Glomerular endothelial cell (primary cell): ENCODE data around the gene HRH2. TPM values are rescaled to one million over a fixed set of nuclear protein-coding genes. Genes with fewer than 3 reads are reported as not detected.
"Not testable (repeated sequence)": the region's sequence is repeated elsewhere in the genome, so short reads cannot be mapped to it uniquely, and the experiment has no call there.

Source experiments
- DNase-seq: peaks from one replicate; pipeline ENCODE4 v3.0.0-alpha.2; 2011; ENCODE audit warnings: low read depth, low spot score; ENCODE audit errors: extremely low read depth
- total RNA-seq: library from RNA; depleted of rRNA; stranded (reverse); fragments of >200 nt; gene quantifications from 2 replicates; pipeline ENCODE4 v1.2.3, GENCODE V29; 2015

Gene HRH2, protein sequence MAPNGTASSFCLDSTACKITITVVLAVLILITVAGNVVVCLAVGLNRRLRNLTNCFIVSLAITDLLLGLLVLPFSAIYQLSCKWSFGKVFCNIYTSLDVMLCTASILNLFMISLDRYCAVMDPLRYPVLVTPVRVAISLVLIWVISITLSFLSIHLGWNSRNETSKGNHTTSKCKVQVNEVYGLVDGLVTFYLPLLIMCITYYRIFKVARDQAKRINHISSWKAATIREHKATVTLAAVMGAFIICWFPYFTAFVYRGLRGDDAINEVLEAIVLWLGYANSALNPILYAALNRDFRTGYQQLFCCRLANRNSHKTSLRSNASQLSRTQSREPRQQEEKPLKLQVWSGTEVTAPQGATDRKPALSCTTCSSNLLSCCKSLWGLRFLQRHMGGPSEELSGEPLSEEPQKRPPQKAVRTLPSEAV
- total RNA-seq = 0.06 TPM in 1 of 2 replicates, not detected in the other

GRCh38 chr5:175657593-175658271, at the start of gene HRH2:
Gene HRH2, plus strand, starts transcription at chr5:175658071. Its CDS starts 25,163 bp downstream, at chr5:175683234.
- DNase-seq = no peak

- no peak for DNase-seq
These were observed 48.3 kb upstream of the HRH2 start for GRCh38 chr5:175609526-175609925.

GRCh38 chr5:175610381-175610780, 47.5 kb upstream of the HRH2 start:
- DNase-seq = no peak

DNA sequence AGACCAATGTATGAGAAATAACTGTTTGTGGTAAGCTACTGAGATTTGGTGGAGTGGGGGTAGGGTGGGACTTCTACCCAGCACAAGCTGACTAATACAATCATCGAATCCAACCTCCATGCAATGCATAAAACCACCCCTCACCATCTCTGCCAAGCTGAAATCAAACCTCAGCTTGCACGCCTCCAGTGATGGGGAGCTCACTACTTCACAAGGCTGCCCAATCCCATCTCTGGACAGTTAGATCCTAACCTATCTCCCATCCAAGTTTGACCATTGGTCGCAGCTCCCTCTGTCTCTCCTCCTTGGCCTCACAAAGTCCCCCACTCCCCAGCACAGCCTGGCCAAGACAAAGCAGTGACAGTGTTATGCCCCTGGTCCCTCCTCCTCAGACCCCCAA, 47.0 kb upstream of the HRH2 start:
- DNase-seq = no peak

DNA sequence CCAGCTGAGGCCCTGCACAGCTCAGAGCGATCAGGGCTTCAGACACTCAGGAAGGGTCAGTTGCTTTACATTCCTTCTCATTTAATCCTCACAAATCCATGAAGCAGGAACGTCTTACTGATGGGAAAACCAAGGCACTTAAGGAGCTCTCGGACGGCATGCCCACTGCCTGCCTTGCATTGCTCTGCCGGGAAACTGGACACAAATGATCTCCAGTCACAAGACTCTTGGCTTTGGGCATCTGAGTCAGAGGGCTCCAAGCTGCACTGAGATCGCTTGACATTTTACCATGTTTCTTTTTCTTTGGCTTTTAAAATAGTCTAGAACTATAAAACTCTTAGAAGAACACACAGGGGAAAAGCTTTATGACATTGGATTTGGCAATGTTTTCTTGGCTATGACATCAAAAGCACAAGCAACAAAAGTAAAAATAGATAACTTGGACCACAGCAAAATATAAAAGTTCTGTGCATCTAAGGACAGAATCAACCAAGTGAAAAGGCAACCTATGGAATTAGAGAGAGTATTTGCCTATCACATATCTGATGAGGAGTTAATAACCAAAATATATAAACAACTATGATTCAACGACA, 43.6 kb upstream of the HRH2 start:
- no peak for DNase-seq

- no peak for DNase-seq
These were observed 43.0 kb upstream of the HRH2 start for GRCh38 chr5:175614861-175615260.

DNA sequence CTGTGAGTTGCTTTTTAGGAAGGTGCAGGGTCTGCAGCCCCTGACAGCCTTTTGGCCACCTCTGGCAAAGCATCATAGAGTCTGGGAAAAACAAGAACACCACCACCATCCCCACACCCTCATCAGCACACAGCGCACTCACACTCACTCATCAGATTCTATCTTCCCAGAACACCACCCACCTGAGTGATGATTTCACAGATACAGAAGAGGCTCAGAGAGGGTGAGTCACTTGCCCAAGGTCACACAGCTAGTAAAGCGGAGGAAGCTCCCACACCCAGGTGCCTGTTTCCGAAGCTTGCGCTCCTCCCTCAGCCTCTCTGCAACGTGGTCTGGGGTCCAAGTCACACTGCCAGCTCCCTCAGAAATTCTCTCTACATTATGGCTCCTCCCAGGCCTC, 41.8 kb upstream of the HRH2 start:
- no peak for DNase-seq

DNA sequence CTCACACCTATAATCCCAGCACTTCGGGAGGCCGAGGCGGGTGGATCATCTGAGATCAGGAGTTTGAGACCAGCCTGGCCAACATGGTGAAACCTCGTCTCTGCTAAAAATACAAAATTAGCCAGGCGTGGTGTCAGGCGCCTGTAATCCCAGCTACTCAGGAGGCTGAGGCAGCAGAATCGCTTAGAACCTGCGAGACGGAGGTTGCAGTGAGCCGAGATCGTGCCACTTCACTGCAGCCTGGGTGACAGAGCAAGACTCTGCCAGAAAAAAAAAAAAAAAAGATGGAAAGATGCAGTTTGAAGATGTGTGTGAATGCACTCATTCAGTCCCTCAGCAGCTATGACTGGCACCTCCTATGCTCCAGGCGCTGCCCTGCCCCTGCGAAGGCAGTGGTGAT, 41.3 kb upstream of the HRH2 start:
- DNase-seq = not testable (repeated sequence)

DNA sequence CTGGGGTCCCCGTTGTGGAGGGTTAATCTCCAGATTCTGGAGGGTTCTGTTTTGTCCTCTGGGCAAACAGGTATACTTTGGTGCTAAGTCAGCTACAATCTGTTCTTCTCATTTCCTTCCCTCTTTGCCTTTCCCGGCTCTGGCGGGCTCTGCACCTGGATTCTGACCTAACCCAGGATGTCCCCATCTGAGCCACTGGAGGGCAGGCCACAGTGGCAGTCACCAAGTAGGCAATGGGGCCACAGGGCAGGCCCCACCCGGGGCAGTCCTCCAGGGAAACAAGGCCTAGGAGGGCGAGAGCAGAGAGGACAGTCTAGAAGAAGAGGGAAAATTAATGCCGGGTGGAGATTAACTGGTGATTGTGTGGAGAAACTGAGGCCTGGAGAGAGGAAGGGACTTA, 40.4 kb upstream of the HRH2 start:
- no peak for DNase-seq

GRCh38 chr5:175620527-175620926, 37.3 kb upstream of the HRH2 start:
- DNase-seq = no peak

- no peak for DNase-seq
These were observed 35.9 kb upstream of the HRH2 start for GRCh38 chr5:175621971-175622370.

DNA sequence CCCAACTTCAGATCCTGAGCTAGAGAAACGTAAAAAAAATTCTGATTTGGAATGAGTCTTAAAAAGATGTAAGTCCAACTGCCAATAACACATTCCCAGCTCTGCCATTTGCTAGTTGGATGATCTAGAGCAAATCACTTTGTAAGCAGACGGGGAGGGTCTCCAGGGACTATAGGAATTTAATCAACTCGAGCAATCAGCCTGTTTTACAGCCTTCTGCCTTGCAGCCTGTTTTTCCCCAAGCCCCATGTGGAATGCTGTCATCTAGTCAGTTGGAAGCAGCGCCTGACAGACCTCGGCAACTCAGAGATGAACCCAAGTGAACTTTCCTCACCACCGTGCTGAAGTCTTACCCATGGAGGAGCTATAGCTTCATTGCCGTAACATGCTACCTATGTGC, 34.8 kb upstream of the HRH2 start:
- no peak for DNase-seq

GRCh38 chr5:175624316-175624715, 33.6 kb upstream of the HRH2 start:
- no peak for DNase-seq

GRCh38 chr5:175627005-175627404, 30.9 kb upstream of the HRH2 start:
- no peak for DNase-seq

GRCh38 chr5:175627739-175628138, 30.1 kb upstream of the HRH2 start:
- DNase-seq = no peak

DNA sequence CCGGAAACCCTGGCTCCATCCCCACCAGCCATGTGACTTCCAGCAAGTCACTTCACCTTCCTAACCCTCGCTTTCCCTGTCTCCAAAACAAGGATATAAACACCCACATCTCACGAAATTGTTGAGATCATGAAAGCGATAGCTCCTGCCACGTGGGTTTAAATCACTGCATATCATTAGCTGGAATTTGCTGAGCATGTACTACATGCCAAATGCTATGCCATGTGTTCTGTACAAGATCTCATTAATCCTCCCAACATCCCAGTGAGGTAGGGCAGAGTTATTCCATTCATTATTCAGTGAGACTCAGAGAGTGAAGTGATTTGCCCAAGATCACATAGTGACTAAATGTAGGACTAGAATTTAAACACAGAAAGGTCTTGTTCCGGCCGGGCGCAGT, 29.2 kb upstream of the HRH2 start:
- no peak for DNase-seq

- DNase-seq = no peak
These were observed 28.6 kb upstream of the HRH2 start for GRCh38 chr5:175629261-175629660.

DNA sequence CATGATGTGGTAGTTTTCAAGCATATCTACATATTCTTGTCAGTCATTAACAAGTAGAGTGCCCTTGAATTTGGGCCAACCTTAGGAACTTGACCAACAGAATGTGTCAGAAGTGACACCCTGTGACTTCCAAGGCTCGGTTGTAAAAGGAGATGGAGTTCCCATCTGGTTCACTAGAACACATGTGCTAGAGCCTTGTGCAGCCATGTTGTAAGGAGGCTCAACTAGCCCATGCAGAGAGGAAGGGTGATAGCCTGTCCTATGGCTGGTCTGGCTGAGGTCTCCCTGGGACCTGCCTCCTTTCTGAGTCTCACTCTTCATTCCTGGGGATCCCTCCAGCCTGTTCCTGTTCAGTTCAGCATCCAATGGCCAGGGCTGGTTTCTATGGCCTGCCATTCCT, 28.1 kb upstream of the HRH2 start:
- no peak for DNase-seq

DNA sequence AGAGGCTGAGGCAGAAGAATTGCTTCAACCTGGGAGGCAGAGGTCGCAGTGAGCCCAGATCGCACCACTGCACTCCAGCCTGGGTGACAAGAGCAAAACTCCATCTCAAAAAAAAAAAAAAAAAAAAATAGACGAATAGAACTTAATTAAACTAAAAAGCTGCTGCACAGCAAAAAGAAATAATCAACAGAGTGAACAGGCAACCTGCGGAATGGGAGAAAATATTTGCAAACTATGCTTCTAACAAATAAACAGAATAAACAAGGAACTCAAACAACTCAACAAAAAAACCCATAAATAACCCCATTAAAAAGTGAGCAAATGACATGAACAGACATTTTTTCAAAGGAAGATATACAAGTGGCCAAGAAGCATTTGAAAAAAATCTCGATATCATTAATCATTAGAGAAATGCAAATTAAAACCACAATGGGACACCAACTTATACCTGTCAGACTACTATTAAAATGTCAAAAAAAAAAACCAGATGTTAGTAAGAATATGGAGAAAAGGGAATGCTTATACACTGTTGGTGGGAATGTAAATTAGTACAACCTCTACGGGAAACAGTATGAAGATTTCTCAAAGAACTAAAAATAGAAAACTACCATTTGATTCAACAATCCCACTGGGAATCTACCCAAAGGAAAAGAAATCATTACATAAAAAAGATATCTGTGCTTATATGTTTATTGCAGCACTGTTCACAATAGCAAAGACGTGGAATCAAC, 21.9 kb upstream of the HRH2 start:
- DNase-seq = no peak

DNA sequence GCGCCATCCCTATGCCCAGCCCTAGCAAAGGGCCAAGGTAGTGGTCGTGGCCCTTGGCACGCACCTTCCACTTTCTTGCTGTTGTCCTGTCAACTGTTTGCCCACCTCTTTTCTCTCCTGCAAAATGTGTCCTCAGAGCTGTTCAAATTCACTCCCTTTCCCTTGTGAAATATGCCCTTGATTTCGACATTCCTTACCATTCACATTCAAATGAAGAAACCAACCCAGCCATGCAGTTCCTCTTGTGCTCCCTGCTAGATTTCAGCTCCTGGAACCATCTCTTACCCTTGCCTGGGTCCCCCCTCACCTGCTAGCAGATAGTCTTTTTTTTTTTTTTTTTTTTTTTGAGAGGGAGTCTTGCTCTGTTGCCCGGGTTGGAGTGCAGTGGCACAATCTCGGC, 19.6 kb upstream of the HRH2 start:
- DNase-seq = no peak

GRCh38 chr5:175640106-175640775, 17.6 kb upstream of the HRH2 start:
- DNase-seq = no peak
